Measurements from ENCODE around the gene MFAP1. TPM values are rescaled to one million over a fixed set of nuclear protein-coding genes. Genes with fewer than 3 reads are reported as not detected.
"Not testable (repeated sequence)": the region's sequence is repeated elsewhere in the genome, so short reads cannot be mapped to it uniquely, and the experiment has no call there.

MFAP1 gene
- total RNA-seq, 4 donors from 2014 or later = 13.9 to 18.0 (median 14.4) TPM

- DNase-seq (ENCODE audit: low spot score) (no peak), ATAC-seq (ENCODE audit: low FRiP score) (no peak)
- no peak for TF ChIP-seq CTCF (IDR thresholded peaks at IDR 0.05)
These were observed 16.0 kb downstream of the MFAP1 start for GRCh38 chr15:43808435-43808950.

- not testable (repeated sequence) for DNase-seq (ENCODE audit: low spot score); ATAC-seq (ENCODE audit: low FRiP score)
These were observed 21.8 kb downstream of the MFAP1 start for GRCh38 chr15:43802676-43803075.

- TF ChIP-seq CTCF (IDR thresholded peaks at IDR 0.05) = no peak
- ATAC-seq (ENCODE audit: low FRiP score) (peak; percentile 88), DNase-seq (ENCODE audit: low spot score) (peak; percentile 77)
These were observed 24.0 kb downstream of the MFAP1 start, which contains the start of gene HYPK for GRCh38 chr15:43800286-43801141. Gene HYPK (plus strand): TSS chr15:43800599. CDS start chr15:43800623, 24 bp downstream.

- no peak for ATAC-seq (ENCODE audit: low FRiP score)
- no peak for TF ChIP-seq CTCF (IDR thresholded peaks at IDR 0.05)
- no peak for DNase-seq (ENCODE audit: low spot score)
These were observed 24.6 kb downstream of the MFAP1 start, which contains the start of gene SERINC4 for GRCh38 chr15:43799945-43800285. Gene SERINC4 (minus strand): TSS chr15:43800220. CDS start chr15:43799986, 234 bp downstream.

GRCh38 chr15:43799209-43799944 is 25.1 kb downstream of the MFAP1 start:
- DNase-seq (ENCODE audit: low spot score) (no peak), ATAC-seq (ENCODE audit: low FRiP score) (no peak)
- no peak for TF ChIP-seq CTCF (IDR thresholded peaks at IDR 0.05)

- TF ChIP-seq CTCF (IDR thresholded peaks at IDR 0.05) = no peak
- DNase-seq (ENCODE audit: low spot score) = no peak
- no peak for ATAC-seq (ENCODE audit: low FRiP score)
These were observed 27.9 kb downstream of the MFAP1 start for GRCh38 chr15:43796566-43796965.

- ATAC-seq (ENCODE audit: low FRiP score) (no peak), DNase-seq (ENCODE audit: low spot score) (no peak)
- no peak for TF ChIP-seq CTCF (IDR thresholded peaks at IDR 0.05)
These were observed 28.5 kb downstream of the MFAP1 start for GRCh38 chr15:43795997-43796396.
